ENCODE measurements around the gene ITPR3.
"Not testable (repeated sequence)": the region's sequence is repeated elsewhere in the genome, so short reads cannot be mapped to it uniquely, and the experiment has no call there.

The ITPR3 gene

DNA sequence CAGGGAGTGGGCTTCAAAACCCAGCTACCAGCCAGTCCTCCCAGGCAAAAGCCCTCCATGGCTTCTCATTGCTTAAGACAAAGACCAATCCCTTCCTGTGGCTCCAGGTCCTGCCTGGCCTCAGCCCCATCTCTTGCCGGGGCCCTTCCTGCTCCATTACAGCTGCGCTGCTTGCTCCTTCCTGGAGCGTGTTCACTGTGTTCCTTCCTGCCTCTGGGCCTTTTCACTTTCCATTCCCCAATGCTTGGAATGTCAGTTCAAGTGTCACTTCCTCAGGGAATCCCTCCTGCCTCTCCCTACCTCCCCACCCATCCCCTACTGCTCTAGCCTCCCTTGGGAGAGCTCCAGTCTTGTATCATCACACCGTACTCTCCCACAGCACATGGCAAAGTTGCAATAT, 11.1 kb upstream of the ITPR3 start:
- in situ Hi-C loops (cut with HindIII; ENCODE audit: low sequenced_read_pairs), result no loop called here

DNA sequence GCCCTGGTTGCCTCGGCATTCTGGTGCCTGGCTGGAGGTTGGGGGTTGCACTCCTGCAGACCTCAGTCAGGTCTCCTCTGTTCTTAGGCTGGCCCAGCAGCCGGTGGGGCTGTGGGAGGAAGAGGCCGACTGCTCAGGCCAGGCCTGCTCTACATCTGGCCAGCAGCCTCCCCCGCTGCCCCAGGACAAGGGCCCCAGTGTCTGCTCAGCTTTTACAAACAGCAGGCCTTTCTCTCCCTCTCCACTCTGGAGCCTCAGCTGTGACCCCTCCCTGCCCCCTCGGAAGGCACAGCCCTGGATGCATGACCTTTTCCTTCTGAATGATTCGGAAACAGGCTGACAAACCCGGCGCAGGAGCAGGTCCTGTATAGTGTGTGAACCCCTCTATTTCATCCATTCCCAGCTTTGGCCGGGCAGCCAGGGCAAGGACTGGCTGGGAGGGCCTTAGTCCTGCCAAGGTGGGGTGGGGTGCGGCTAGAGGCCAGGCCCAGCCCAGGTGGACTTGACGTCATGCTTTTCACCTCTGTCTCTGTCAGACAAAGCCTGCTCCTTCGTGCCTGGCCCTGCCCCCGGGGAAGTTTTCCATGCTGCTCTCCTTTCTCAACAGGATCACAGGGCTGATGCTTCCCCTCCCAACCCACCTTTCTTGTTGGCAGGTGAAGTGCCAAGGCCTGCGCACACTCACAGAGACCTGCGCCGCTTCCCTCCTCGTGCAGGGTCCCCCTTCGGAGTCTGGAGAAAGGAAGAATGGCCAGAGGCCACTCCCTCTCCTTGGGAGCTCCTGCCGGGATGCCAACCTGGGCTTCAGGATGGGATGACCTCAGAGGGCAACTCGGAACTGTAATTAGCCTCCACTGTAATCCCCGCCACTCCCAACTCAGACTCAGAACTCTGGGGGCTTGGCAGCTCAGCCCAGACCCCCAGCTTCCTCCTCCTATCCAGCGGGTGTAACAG, 10.1 kb upstream of the ITPR3 start:
- in situ Hi-C loops (cut with HindIII; ENCODE audit: low sequenced_read_pairs), result no loop called here

DNA sequence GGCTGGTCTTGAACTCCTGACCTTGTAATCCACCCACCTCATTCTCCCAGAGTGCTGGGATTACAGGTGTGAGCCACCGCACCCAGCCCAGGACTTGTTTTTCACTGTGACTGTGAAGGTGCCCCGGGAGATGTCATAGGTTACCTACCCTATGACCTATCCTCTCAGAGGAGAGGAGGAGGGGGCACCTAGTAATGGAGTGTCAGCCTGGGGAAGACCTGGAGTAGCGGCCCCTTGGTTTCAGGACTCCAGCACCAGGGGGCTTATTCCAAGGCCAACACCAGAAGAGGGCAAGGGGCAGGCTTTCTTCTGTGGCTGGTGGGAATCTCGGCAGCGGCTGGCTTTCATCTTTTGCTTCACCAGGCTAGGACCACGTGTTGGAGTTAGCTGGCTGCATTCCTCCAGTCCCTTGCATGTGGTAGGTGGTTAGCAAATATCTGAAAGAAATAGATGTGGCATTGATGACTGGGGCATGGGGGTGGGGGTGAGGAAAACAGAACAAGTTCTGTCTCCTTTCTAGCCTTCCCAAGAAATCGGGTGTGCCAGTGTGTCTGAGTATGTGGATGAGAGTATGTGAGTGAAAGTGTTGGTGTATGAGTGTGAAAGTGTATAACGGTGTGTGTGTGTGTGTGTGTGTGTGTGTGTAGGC, 7.9 kb upstream of the ITPR3 start:
- in situ Hi-C loops (cut with HindIII; ENCODE audit: low sequenced_read_pairs), result no loop called here

DNA sequence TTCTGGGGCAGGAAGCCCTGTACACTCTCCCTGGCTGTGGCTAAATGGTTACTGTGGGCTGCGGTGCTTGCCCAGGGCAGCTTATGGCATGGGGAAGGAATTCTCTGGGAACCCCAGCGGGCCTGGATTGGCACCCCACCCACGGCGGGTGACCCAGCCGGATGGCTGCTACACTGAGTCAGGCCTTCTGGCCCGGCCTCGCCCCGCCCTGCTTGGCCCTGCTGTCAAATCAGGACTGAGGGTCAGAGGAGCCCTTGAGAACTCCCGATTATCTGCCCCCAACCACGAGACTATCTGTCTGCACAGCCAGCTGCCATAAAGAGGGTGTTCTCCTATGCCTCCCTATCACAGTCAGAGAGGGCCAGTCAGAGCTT, 7.3 kb upstream of the ITPR3 start:
- in situ Hi-C loops (cut with HindIII; ENCODE audit: low sequenced_read_pairs), result no loop called here

DNA sequence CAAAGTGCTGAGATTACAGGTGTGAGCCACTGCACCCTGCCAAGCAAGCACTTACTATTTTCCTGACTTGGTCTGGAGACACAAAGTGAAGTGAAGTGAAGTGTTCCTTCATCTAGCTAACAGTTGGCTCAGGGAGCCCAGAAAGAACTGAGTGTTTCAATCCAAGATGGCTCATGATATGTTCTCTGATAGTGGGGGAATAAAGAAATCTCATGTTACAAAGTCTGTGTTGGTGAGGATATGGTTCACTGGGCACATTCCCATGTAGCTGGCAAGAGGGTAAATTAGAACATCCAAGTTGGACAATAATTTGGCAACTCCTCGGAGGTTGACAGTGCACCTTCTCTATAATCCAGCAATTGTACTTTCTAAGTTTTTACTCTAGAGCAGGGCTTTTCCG, 5.0 kb upstream of the ITPR3 start:
- in situ Hi-C loops (cut with HindIII; ENCODE audit: low sequenced_read_pairs), result no loop called here

DNA sequence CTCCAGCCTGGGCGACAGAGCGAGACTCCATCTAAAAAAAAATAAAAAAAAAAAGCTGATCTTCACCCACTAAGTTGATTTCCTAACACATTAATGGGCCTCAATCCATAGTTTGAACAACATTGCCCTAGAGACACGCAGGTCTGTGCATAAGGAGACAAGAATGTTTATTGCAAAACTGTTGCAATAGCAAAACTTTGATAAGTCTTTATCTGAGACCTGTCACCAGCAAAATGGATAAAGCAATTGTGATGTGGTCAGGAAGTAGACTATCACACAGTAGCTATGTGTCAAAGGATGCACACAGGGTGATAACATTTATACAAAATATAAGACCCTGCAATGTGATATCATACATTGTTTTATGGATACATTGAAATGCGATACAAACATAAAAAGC, 4.2 kb upstream of the ITPR3 start:
- in situ Hi-C loops (cut with HindIII; ENCODE audit: low sequenced_read_pairs), result no loop called here

DNA sequence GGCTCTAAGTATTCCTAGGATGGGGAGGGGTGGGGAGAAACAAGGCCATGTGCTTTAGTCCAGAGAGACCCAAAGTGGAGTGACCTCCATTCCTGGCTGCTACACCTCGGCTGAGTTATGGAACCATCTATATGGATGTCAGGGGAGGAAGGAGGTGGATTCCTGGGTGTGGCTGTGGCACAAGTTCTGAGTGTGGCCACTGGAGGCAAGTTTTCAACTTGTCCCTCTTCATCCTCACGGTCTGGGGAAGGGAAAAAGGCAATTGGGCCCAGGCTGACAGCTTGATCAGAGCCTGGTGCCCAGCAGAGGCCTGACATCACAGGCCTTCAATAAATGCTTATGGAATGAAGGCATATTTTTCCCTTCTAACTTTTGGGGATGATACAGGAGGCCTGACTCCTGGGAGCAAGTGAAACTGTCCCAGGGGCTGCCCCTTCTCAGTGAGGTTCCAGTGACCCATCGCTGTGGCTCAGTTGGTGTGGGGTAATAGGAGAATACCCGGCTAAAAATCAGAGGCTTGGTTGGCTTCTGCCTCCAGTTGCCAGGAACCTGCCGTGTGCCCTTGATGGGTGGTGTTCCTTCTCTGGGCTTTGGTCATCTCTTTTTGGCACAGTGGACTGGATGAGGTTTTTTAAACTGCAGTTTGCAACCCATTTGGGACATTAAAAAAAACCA, 1.8 kb upstream of the ITPR3 start:
- in situ Hi-C loops (cut with HindIII; ENCODE audit: low sequenced_read_pairs), result no loop called here

DNA sequence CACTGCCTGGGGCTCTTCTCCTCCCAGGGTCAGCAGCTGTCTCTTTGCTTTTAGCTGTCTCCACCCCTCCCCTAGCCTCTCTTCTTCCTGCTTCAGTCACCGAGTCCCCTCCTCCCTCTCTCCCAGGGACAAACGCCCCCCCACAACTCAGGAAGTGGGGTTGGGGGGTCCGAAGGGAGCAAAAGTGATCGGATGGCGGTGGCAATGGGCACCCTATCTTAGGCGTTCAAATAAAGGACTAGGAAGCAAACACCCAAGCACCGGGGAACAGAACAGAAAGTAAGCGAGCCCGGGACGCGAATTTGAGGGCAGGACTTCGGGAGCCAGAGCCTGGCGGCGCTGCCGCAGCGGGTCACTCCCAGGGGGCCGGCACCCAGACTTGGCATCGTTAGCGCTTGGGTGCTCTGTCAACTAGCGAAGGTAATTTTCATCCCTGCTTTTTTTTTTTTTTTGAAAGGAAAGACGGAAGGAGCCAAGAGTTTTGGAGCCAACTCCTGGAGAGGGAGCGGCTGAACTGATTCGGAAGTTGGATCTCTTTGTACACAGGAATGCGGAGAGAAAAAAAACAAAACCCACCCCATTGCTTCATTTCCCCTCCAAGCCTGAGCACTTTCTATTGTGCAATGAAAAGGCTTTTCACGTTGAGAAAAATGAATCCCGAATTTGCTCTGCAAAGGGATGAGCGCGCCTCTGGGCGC, 815 bp upstream of the ITPR3 start:
- in situ Hi-C loops (cut with HindIII; ENCODE audit: low sequenced_read_pairs), result no loop called here

DNA sequence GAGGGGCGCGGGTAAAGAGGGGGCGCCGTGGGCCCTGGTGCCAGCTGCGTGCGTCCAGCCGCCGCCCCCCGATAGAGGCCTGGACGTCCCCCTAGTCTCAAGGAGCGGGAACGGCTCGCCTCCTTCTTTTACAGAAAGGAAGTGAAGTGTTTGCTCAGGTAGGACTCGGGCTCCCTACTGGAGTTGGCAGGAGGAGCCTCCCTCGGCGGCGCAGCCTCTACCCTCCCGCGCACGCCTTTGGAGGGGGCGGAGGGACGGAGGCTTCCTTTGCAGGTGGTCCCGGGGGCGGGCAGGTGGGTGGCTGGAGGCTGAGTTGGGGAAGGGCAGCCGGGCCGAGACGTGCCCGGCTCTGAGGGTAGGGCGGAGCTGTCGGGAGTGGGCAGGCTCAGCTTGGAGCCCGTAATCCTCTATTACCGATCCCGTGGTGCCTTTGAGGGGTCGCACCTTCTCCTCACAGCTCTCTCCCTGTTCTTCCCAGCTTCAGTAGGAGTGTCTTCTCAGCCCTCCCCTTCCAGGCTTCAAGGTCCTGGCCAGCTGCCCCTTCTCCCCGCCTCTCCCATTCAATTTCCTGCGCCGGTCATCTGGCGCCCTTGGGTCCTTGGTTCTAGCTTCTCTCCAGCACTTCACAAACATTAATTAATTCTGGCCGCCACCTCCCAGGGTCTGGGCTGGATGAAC, 728 bp downstream of the ITPR3 start:
- in situ Hi-C loops (cut with HindIII; ENCODE audit: low sequenced_read_pairs), result no loop called here

DNA sequence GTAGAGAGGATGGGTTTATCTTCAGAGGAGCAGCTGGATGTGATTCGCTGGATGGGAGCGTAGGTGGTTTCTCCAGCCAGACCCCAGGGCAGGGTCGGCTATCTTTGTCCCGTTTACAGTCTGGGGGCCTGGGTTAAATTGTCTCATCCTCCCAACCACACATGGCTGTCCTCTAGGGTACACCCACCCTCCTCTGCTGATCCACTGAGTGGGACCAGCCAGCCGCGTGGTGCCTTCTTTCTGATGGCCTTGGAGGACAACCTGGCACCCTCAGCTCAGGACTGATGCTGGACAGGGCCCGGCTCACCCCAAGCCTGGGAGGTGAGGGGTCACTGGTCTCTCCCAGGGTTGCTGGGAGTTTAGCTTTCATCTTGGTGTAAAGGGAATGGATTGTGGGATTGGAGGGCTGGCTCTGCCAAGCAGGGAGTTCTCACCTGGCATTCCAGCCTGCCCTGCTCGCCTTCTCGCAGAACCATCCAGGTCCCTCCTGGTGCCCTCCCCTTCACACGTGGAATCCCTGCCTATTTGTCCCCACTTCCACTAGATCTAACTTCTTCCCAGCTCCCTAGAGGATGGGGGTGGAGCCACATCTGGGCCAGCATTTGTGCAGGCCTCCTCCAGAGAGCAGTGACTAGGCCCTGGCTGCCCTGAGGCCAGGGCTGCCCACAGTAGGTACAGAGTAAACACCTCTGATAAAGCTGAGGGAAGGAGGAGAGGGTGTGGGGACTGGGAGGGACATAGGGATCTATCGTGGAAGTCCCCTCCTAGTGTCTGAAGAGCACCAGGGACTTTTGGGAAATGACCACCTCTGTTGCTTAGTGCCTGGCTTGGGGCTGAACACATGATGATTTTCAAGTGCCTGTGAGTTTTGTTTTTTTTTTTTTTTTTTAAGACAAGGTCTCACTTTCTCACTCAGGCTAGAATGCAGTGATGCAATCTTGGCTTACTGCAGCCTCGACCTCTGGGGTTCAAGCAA, 1.6 kb downstream of the ITPR3 start:
- in situ Hi-C loops (cut with HindIII; ENCODE audit: low sequenced_read_pairs), result no loop called here

DNA sequence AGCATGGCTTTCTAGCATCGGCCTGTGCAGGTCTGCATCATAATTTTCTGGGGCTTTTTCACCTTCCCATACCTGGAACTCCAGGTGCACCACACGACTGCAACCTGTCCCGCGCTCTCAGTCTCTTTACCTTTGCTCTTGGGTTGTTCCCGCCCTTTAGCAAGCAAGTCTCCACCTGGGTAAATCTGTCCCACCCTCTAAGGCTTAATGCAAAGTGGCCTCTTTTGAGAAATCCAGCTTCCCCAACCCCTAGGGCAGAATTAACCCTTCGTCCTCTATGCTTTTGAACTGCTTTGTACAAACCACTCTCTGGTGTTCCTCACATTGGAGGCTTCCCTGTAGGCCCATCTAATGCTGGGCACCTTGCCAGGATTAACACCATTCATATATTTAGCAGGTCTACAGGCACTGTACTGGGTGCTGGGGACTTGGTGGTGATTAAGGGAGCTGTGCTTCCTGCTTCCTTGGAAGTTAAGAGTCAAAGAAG, 2.8 kb downstream of the ITPR3 start:
- in situ Hi-C loops (cut with HindIII; ENCODE audit: low sequenced_read_pairs), result no loop called here

DNA sequence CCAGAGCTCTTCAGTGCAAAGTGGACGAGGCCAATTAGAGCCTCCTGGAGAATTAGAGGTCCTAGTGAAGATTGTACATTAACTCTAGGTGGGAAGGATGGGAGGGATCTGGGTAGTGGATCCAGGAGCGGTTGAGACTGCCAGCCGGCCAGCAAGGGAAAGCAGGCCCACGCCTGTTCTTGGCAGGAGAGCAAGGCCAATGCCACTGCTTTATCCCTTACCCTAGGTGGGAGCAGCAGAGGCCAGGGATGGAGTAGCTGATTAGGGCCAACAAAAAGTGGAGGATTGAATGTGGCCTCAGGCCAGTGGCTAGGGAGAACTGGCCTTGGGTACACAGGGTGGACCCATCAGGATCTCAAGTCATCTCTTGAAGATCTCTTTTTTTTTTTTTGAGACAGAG, 3.7 kb downstream of the ITPR3 start:
- in situ Hi-C loops (cut with HindIII; ENCODE audit: low sequenced_read_pairs), result no loop called here

DNA sequence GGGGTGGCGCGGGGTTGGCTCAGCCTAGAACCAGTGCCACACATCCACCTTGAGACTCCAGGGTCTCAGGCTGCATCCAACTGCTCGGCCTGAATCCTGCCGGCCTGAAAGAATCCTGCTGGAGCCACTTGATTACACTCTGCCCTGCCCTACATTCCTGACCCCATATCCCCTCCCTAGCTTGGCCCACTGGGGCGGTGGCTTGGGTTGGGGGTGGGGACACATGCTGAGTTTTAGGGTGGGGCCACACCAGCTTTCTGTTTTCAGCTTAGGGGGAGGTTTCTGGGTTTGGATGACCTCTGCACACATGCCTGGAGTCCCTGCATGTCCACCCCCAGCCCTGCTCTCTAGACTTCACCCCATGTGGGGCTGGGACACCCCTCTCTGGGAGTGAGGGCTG, 6.8 kb downstream of the ITPR3 start:
- in situ Hi-C loops (cut with HindIII; ENCODE audit: low sequenced_read_pairs), result no loop called here

DNA sequence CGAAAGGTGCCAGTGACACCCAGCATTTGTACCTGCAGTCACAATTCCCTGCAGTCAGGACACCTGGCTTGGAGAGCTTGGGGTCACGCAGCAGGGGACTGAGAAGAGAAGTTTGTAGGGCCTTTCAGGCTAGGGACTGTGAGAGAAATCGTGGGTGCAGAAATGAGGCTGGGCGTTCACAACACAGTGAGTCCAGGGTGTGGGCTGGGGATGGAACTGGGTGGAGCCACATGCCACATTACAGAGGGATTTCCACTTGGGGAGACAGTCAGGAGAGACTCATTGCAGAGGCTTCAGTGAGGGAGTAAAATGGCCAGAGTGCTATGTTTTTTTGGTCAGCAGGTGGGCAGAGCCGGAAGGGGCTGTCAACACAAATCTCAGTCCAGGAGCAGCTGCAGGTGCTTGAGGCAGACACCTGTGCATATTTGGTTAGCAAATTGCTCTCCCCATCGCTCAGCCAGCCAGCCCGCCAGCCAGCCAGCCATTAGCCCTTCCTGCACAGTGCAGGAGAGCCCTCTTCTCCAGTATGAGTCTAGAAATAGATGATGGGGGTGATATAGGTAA, 7.4 kb downstream of the ITPR3 start:
- in situ Hi-C loops (cut with HindIII; ENCODE audit: low sequenced_read_pairs), result no loop called here

DNA sequence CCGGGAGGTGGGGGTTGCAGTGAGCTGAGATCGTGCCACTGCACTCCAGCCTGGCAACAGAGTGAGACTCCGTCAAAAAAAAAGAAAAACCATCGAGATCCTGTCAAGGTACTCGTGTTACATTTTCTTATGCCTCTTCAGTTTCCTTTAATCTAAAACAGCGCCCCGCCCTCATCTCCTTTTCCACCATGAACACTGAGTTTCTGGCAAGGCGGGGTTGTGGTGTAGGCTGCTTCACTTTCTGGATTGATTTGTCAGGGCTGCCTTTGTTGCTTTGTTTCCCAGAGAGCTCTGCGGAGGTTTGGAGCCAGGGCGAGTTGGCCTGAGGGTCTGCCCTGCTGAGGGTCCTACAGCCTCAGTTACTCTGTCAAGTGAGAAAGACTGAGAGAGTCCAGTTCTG, 8.9 kb downstream of the ITPR3 start:
- in situ Hi-C loops (cut with HindIII; ENCODE audit: low sequenced_read_pairs), result no loop called here

DNA sequence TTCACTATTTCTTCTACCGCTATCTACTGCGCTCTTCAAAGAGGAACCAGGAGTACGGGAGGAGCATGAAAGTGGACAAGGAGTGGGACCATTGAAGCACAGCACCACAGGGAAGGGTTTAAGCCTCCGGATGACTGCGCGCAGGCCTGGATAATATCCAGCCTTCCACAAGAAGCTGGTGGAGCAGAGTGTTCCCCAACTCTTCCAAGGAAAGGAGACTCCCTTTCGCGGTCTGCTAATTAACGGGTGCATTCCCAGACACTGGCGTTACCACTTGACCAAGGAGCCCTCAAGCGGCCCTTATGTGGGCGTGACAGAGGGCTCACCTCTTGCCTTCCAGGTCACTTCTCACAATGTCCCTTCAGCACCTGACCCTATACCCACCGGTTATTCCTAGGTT, 10.4 kb downstream of the ITPR3 start:
- in situ Hi-C loops (cut with HindIII; ENCODE audit: low sequenced_read_pairs), result not testable (repeated sequence)

DNA sequence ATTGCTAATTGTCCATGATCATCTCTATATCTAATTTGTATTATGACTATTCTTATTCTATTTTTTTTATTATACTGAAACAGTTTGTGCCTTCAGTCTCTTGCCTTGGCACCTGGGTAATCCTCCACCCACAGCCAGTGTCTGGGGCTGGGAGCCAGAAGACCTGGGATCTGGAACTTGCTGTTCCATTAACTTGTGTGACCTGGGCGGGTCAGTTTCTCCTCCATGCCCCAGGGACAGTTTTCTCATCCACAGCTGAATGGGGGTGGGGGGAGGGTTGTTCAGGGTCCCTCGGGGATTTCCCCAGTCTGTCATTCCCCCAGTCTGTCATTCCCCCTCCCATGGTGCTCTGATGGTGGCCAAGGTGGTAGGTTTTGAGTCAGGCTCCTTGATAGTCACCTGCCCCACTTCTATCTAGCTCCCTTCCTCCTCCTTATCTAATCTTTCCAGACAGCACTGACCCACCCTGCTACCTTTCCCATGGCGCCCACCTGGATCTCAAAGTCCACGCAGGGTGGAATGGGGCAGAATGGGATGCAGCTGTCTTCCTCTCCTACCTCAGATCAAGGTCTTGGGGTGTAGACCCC, 10.9 kb downstream of the ITPR3 start:
- in situ Hi-C loops (cut with HindIII; ENCODE audit: low sequenced_read_pairs), result no loop called here

DNA sequence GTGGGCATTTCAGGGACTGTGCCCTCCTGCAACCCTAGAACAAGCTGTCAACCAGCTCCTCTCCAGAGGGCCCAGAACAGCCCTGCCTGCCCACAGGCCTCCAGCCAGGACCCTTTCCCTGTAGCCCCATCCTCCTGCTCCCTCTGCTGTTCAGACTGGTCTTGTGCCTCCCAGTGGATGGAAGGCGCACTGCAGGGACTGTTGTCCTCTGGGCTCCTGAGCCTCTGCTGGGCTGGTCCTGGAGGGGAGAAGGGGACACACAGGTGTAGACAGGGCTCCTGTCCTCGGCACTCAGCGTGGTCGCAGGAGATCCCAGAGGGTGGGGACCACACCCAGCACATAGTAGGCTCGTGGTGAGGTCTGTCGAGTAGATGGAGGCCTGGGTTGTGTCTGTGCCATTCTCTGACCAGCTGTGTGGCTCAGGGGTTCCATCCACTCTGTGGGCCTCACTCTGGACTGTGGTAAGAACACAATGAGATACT, 11.5 kb downstream of the ITPR3 start:
- in situ Hi-C loops (cut with HindIII; ENCODE audit: low sequenced_read_pairs), result no loop called here

DNA sequence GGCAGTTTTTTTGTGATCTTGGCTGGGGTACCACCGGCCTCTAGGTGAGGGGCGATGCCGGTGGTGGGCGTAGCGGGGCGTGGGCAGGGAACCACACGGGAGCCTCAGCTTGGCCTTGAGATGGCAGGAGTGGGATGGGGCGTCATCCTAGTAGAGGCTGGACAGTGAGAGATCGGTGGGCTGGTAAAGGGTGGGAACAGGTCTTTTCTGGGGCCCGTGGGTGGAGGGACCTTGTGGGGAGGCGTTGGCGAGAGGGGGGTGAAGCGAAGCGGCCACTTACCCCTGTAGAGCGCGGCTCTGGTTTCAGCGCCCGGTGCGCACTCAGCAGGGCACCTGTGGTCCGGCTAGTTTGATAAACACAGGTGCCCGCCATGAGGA, 12.0 kb downstream of the ITPR3 start:
- in situ Hi-C loops (cut with HindIII; ENCODE audit: low sequenced_read_pairs), result no loop called here
